RWPE1 (cell line): ENCODE measurements around the gene DHRS4.
"Not testable (repeated sequence)": the region's sequence is repeated elsewhere in the genome, so short reads cannot be mapped to it uniquely, and the experiment has no call there.

Source experiments
- CTCF ChIA-PET: fragments of 350-600 bp; sonication (Branson Sonifier 250); formaldehyde crosslinking; extraction: SDS; loops from one replicate; lab custom pipeline; 2021; lab: Yijun Ruan, JAX
- POLR2A ChIA-PET: fragments of 400-600 bp; formaldehyde crosslinking; extraction: SDS; loops from one replicate; lab custom pipeline; 2020; ENCODE audit warnings: antibody characterized with exemption; ENCODE audit not compliant: low non-redundant PET; lab: Yijun Ruan, JAX
- DNase-seq: peaks from one replicate; pipeline ENCODE4 v3.0.0; 2012; ENCODE audit warnings: low spot score
- H3K27ac ChIP-seq: fragments of 450-650 bp; 2 replicates; pipeline ENCODE4 v1.5.1; 2017
- CTCF ChIP-seq: fragments of 450-650 bp; conservative IDR thresholded peaks from 2 replicates; pipeline ENCODE4 v1.5.1; 2017; ENCODE audit warnings: low read depth, mild to moderate bottlenecking

Gene DHRS4

GRCh38 chr14:23937203-23937602 lies 16.4 kb upstream of the DHRS4 start:
- CTCF ChIA-PET: interaction anchor here (0.6 to 1.4 kb wide), 2 partner anchors 305 to 349 kb away, joined by 3 to 4 read pairs; no protein-coding TSS in a partner anchor
- no peak for TF ChIP-seq CTCF
- H3K27ac ChIP-seq: no peak overlapping the region
- POLR2A ChIA-PET: no interaction called here
- DNase-seq: no peak

- TF ChIP-seq CTCF: no peak
- POLR2A ChIA-PET: no interaction called here
- H3K27ac ChIP-seq: no peak overlapping the region
- no peak for DNase-seq
- CTCF ChIA-PET: interaction anchor here (0.7 kb wide), 1 partner anchor 10 kb away, joined by 4 read pairs; no protein-coding TSS in a partner anchor
Observed at GRCh38 chr14:23938823-23939222, 14.7 kb upstream of the DHRS4 start.

- ChIA-PET CTCF (no interaction called here), POLR2A (no interaction called here)
- H3K27ac ChIP-seq: no peak overlapping the region
- no peak for TF ChIP-seq CTCF
- no peak for DNase-seq
Observed at GRCh38 chr14:23939607-23940326, 13.8 kb upstream of the DHRS4 start.

GRCh38 chr14:23941230-23941629 lies 12.3 kb upstream of the DHRS4 start:
- no peak for TF ChIP-seq CTCF
- ChIA-PET POLR2A (no interaction called here), CTCF (no interaction called here)
- DNase-seq: no peak
- H3K27ac ChIP-seq: no peak overlapping the region

- POLR2A ChIA-PET: no interaction called here
- no peak for DNase-seq
- TF ChIP-seq CTCF: no peak
- CTCF ChIA-PET: interaction anchor here (0.7 kb wide), 1 partner anchor 215 kb away, joined by 3 read pairs; no protein-coding TSS in a partner anchor
- H3K27ac ChIP-seq: no peak overlapping the region
Observed at GRCh38 chr14:23941669-23942068, 11.9 kb upstream of the DHRS4 start.

GRCh38 chr14:23942587-23942986 lies 11.0 kb upstream of the DHRS4 start:
- POLR2A ChIA-PET: no interaction called here
- no peak overlapping the region for H3K27ac ChIP-seq
- no peak for DNase-seq
- CTCF ChIA-PET: interaction anchor here (0.7 kb wide), 1 partner anchor 216 kb away, joined by 3 read pairs; no protein-coding TSS in a partner anchor
- TF ChIP-seq CTCF: no peak

GRCh38 chr14:23949069-23949468 lies 4.5 kb upstream of the DHRS4 start:
- CTCF ChIA-PET, H3K27ac ChIP-seq, POLR2A ChIA-PET, DNase-seq: not testable (repeated sequence)
